Right lobe of liver (tissue), 6 donors: Measurements from ENCODE around the gene HOXA11. TPM values are rescaled to one million over a fixed set of nuclear protein-coding genes. Genes with fewer than 3 reads are reported as not detected.

Experiments
- ATAC-seq, 4 donors: fragments of 200-7000 bp; cut with Tn5 transposase; one replicate each; pipeline ENCODE4 v1.9.1; 2020; ENCODE audit warnings: mild to moderate bottlenecking in 4 of 4, moderate library complexity in 4 of 4
- DNase-seq, 3 donors: peaks; one replicate each; pipeline ENCODE4 v3.0.0-alpha.2; 2020
- H3K27ac ChIP-seq, 3 donors: fragments of 200-600 bp; one replicate each; pipeline ENCODE4 v1.8.0; 2022
- H3K27me3 ChIP-seq, 2 donors: fragments of 200-600 bp; one replicate each; pipeline ENCODE4 v1.8.0; 2022
- H3K36me3 ChIP-seq, 4 donors: fragments of 200-600 bp; sonication (generic) in 1 of 4; one replicate each; pipeline versions ENCODE4 v1.5.1 to v1.8.0; 2017 to 2022; ENCODE audit warnings: control low read depth in 1 of 4
- H3K4me1 ChIP-seq, 4 donors: fragments of 200-600 bp; sonication (generic) in 1 of 4; one replicate each; pipeline versions ENCODE4 v1.5.1 to v1.8.0; 2017 to 2022; ENCODE audit warnings: control low read depth in 1 of 4
- H3K4me3 ChIP-seq, 3 donors: fragments of 200-600 bp; one replicate each; pipeline ENCODE4 v1.8.0; 2022
- H3K9me3 ChIP-seq, 4 donors: fragments of 200-600 bp; sonication (generic) in 1 of 4; one replicate each; pipeline versions ENCODE4 v1.5.1 to v1.8.0; 2017 to 2022; ENCODE audit warnings: control low read depth in 1 of 4
- POLR2A ChIP-seq: fragments of 450-650 bp; IDR thresholded peaks from one replicate; pipeline ENCODE4 v1.6.1; 2017; ENCODE audit warnings: antibody characterized with exemption, mild to moderate bottlenecking
- WGBS: methylation state at CpG from one replicate; pipeline ENCODE4 v1.1.6; 2018; ENCODE audit warnings: low coverage, low lambda C conversion rate; ENCODE audit not compliant: insufficient coverage; ENCODE audit errors: missing lambda C conversion rate; 5-methylcytosine and 5-hydroxymethylcytosine counted together
- intact Hi-C, 2 donors: fragments of 100-400 bp; cut with DNase I; formaldehyde crosslinking; loops; one replicate each; pipeline versions ENCODE4 v1.11.2 to v1.14.1; 2022
- total RNA-seq, 6 experiments: library from RNA; depleted of rRNA in 2 of 6; stranded (reverse); fragments of >200 nt in 2 of 6; fragmentation: NEBNext Ultra II Directional in 3 of 6; extraction: Animal tissue kit (Norgen Biotek cat#: 25700) in 3 of 6; gene quantifications; one replicate each; pipeline versions ENCODE4 v1.1.0 to v1.2.4, GENCODE V29; 2016 to 2023
- TF ChIP-seq, protein P1 (sequence below), 4 donors: fragments of 200-600 bp in 3 of 4; fragments of 450-650 bp in 1 of 4; IDR thresholded peaks; one replicate each; pipeline versions ENCODE4 v1.5.1 to v1.8.0; 2016 to 2022; ENCODE audit warnings: antibody characterized with exemption in 4 of 4, mild to moderate bottlenecking in 2 of 4
- donor health status: DM: no; HTN: yes; CAD: no.
- donor health status: DM: no; HTN: no; CAD: no.
- donor health status: DM: no; HTN: no; CAD: no.
- donor health status: DM: no; HTN: yes; CAD: no.
- donor health status: DM: no; HTN: yes; CAD: no.

Gene HOXA11
- total RNA-seq, 6 experiments from 2014 or later: not detected

DNA sequence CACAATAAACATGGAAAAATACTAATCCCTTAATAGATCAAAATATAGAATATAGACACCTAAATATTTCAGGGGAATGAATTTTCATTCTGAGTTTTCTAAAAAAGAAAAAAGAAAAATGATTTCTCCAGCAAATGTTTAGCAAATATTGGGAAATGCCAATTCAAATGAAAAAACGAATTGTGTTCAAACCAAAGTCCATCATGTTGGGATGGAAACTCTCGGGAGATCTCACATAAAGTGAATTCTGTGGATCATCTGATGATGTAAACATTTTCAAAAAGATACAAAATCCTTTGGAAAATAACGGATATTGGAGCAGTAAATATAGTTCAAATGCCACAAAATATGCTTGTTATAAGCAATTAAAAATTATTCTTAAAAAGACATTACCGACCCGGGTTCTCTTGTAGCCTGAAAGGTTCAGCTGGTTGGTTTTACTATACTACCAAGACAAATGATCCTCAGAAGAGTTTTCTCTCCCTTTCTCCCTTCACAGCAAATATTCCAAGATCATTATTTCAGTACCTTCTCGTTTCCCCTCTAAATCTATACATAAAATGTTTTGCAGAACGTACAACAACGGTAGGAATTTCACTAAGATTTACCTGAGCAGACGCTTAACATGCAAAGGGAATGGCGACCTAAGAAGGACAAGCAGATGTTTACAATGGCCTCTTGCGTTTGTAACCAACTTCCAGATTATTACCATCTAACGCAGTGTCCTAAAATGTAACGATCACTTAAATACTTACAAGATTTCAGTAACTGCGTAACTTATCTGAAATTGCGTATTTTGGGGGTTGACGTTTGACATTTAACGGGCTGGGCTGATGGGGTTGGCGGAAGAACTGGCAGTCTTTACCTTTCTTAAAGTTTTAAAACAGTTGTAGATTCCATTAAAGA is 12.4 kb upstream of the HOXA11 start:
- ATAC-seq (no peak), DNase-seq (no peak)
- no peak overlapping the region for H3K27ac ChIP-seq
- H3K9me3 ChIP-seq: no peaks in the 10 kb centered on the region
- 16% methylated on average over 18 of the region's 18 CpGs for WGBS
- TF ChIP-seq, protein P1, sequence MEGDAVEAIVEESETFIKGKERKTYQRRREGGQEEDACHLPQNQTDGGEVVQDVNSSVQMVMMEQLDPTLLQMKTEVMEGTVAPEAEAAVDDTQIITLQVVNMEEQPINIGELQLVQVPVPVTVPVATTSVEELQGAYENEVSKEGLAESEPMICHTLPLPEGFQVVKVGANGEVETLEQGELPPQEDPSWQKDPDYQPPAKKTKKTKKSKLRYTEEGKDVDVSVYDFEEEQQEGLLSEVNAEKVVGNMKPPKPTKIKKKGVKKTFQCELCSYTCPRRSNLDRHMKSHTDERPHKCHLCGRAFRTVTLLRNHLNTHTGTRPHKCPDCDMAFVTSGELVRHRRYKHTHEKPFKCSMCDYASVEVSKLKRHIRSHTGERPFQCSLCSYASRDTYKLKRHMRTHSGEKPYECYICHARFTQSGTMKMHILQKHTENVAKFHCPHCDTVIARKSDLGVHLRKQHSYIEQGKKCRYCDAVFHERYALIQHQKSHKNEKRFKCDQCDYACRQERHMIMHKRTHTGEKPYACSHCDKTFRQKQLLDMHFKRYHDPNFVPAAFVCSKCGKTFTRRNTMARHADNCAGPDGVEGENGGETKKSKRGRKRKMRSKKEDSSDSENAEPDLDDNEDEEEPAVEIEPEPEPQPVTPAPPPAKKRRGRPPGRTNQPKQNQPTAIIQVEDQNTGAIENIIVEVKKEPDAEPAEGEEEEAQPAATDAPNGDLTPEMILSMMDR (IDR thresholded peaks at IDR 0.05): no peak
- TF ChIP-seq POLR2A: no peak
- peaks cover 0 to 24% (median 8%) of the 10 kb centered on the region in 4 donors for H3K4me1 ChIP-seq
- no peak overlapping the region for H3K4me3 ChIP-seq
- H3K27me3 ChIP-seq: peaks cover 43 to 74% of the 10 kb centered on the region in 2 donors
- intact Hi-C loops: no loop called here
- no peaks in the 10 kb centered on the region for H3K36me3 ChIP-seq

GRCh38 chr7:27196287-27196767 is 11.3 kb upstream of the HOXA11 start:
- H3K4me1 ChIP-seq: peaks cover 0 to 20% (median 6%) of the 10 kb centered on the region in 4 donors
- no peak overlapping the region for H3K27ac ChIP-seq
- peaks cover 37 to 76% of the 10 kb centered on the region in 2 donors for H3K27me3 ChIP-seq
- intact Hi-C loops: no loop called here
- H3K4me3 ChIP-seq: no peak overlapping the region
- WGBS: 3% methylated on average over 6 of the region's 6 CpGs
- no peaks in the 10 kb centered on the region for H3K9me3 ChIP-seq
- ATAC-seq: peak; percentile 50 to 74 (median 72)
- TF ChIP-seq, protein P1 (IDR thresholded peaks at IDR 0.05): peak; percentile 76 to 83 (median 81)
- TF ChIP-seq POLR2A: no peak
- peak; percentile 76 to 81 (median 81) for DNase-seq
- H3K36me3 ChIP-seq: no peaks in the 10 kb centered on the region

- ATAC-seq: no peak
Observed at GRCh38 chr7:27194686-27195379, 9.8 kb upstream of the HOXA11 start.

GRCh38 chr7:27194002-27194352 is 8.9 kb upstream of the HOXA11 start:
- H3K36me3 ChIP-seq: no peaks in the 10 kb centered on the region
- peaks cover 36 to 87% of the 10 kb centered on the region in 2 donors for H3K27me3 ChIP-seq
- no peaks in the 10 kb centered on the region for H3K9me3 ChIP-seq
- intact Hi-C loops: no loop called here
- H3K4me1 ChIP-seq: peaks cover 0 to 15% (median 5%) of the 10 kb centered on the region in 4 donors
- ATAC-seq: no peak
- no peak for DNase-seq
- no peak overlapping the region for H3K4me3 ChIP-seq
- 34% methylated on average over 2 of the region's 2 CpGs for WGBS
- no peak for TF ChIP-seq POLR2A
- TF ChIP-seq, protein P1 (IDR thresholded peaks at IDR 0.05): no peak
- H3K27ac ChIP-seq: no peak overlapping the region

More at GRCh38 chr7:27194686-27195379, 9.8 kb upstream of the HOXA11 start:
- no peaks in the 10 kb centered on the region for H3K36me3 ChIP-seq
- peaks cover 37 to 84% of the 10 kb centered on the region in 2 donors for H3K27me3 ChIP-seq
- WGBS: 21% methylated on average over 9 of the region's 9 CpGs
- H3K9me3 ChIP-seq: no peaks in the 10 kb centered on the region
- no peak for TF ChIP-seq POLR2A
- TF ChIP-seq, protein P1 (IDR thresholded peaks at IDR 0.05): no peak
- H3K4me3 ChIP-seq: no peak overlapping the region
- peaks cover 0 to 12% (median 5%) of the 10 kb centered on the region in 4 donors for H3K4me1 ChIP-seq
- intact Hi-C loops: no loop called here
- no peak overlapping the region for H3K27ac ChIP-seq
- no peak for DNase-seq
